Fibroblast of skin of left quadriceps (primary cell): Measurements from ENCODE around the gene NTM.
A peak's percentile ranks its signal among the peaks of the same experiment; 100 is the strongest.

Experiments used
- DNase-seq, 2 experiments: peaks; one replicate each; pipeline ENCODE4 v3.0.0-alpha.2; 2013; ENCODE audit warnings: low read depth in 2 of 2

NTM gene

DNA sequence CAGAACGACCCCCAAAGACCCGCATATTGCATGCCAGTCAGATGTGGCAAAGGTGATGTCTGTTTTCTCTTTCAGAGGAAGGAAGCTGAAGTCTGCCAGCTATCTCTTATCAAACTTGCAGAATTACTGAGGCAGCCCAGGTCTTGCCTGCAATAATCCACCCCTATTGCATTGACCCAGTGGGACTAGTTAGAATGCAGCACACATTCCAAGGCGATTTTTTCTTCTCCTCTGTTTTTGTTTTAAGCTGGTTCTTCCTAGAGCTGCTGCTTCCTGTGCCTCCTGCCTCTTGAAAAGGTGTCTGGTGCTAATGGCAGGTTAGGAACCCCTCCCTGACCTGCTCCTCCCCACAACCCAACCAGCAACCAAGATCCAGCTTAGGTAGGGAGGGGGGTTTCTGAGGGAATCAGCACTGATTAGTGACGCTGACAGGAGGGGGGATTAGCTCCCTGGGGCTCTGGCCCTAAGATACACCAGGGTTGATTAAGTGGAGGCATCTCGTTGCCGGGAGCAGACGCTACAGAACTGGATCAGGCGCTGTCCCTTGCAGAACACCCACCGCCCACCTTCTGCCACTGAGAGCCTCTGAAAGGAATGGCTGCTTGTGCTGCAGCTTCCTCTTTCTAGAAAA is 2.8 kb downstream of the NTM start:
- DNase-seq: no peak

DNA sequence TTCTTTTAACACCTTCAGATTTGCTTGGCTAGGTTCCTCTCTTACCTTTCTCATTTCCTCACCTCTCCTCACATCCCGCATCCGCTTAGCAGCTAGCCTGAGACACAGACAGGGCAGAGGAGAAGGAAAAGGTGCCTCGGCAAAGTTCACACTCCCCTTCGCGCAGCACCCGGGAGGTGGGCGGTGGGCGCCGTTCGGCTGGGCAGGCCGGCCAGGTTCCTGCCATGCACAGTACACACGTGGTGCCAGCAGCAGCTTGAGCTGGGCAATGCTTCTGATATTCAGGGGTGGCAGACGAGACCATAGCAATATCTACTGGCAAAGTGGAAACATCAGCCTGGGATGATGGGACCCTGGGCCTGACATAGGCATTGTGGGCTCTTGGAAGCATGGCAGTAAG is 3.3 kb downstream of the NTM start:
- no peak for DNase-seq

DNA sequence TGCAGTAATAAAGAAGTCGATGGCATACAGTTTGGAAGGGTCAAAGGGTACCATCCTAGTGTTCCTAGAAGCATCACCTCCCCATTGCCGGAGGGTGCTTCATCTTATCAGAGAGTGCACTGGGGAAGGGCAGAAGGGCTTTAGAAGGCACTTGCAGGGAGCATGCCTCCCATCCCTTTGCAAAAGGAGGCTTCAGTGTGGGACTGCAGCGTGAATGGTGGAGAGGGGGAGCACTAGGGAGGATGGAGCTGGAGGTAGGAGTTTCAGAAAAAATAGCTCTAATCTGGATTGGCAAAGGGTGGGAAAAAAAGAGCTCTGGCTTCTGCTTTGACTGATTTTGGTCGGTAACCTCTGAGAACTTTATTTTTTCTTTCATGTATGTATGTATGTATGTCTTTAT is 5.0 kb downstream of the NTM start:
- DNase-seq: no peak

DNA sequence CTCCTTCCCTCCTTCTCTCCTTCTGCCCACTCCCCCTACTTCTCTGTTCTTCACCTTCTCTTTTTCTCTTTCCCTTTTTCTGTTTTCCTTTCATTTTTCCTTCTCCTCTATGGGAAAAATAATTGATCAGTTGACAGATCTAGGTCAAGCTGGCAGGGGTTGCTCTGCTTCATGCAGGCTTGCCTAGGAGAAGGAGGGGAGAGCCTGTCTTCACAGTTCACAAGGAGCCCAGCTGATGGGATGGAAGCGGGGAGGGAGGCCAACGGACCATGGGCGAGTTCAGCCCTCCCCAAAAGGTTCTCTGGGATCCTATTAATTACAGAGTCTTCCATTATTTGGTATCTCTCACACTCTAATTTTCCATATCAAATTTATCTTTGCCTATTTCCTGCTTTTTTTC is 5.5 kb downstream of the NTM start:
- DNase-seq: no peak

DNA sequence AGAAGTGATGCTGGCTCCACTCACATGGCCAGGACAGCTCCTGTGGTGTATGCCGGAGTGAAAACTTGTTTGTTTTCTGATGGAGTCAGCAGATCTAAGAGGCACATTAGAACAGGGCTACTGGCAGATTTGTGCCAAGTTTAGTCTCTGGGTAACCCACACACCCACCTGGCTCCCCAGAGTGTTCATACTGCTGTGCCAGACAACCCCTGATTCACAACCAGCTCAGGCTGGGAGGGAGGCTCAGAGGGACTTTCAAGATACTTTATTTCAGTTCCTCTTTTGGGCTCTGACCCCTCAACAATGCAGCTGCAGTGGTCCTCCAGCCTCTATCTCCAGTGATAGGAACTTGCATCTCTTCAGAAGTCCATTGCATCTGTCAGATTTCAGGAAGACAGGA is 8.5 kb downstream of the NTM start:
- DNase-seq: no peak

DNA sequence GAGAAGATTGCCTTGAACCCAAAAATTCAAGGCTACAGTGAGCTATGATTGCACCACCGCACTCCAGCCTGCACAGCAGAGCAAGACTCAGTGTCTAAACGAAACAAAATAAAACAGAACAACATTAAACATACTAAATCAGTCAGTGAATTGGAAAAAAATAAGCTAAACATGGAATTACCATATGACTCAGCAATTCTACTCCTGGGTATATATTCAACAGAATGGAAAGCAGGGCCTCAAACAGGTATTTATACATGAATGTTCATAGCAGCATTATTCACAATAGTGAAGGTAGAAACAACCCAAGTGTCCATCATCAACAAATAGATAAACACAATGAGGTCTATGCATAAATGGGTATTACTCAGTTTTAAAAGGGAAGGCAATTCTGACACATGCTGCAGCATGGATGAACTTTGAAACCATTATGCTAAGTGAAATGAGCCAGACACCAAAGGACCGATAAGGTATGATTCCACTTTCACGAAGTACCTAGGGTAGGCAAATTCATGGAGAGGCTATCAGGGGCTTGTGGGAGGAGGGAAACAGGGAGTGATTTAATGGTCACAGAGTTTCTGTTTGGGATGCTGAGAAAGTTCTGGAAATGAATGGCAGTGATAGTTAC is 15.5 kb downstream of the NTM start:
- DNase-seq: no peak

DNA sequence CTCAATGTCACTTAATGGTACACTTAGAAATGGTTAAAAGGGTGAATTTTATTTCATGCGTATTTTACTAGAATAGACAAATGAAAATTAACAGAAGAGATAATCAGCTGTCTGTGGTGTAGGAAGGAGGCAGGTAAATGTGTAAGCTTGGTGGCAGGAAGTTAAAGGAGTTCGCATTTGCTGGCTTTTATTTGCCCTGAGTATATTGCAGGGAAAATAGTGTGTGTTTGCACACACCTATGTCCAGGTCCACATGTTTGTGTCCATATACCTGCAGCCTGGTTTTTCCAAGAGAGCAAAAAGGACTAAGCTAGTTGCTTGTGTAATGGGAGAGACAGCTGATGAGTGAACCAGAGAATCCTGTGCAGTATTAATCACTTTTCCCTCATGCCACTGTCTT is 16.0 kb downstream of the NTM start:
- no peak for DNase-seq

DNA sequence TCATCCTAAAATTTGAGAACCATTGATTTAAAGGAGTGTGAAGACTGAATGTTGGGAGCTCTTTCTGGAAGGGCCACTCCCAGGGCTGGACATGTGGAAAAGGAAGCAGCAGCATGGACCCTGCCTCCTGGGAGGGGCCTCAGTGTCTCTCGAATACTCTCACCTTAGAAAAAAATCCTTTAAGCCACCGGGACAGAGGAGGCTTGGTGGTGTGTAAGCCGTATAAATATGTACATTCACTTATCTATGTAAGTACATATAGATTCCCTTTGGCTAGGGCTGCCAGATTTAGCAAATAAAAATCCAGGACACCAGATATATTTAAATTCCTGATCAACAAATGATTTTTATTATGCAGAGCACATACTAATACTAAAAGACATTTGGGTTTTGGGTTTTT is 17.6 kb downstream of the NTM start:
- no peak for DNase-seq

DNA sequence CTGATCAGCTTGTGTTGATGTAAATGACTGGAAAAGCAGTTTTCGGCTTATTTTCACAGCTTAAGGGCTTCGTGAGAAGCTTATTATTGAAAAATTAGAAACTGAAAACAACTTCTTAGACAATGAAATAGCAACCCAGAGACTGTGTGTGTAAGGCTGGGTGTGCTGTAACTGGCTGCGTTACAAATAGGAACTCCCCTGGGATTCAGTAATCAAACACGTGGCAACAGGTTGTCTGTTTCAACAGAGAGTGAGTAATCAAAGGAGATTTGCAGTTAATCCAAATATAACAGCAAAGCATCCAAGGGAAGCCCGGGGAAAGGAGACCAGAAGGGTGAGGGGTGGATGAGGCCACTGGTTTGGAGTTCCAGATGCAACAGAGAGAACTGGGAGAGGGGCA is 19.2 kb downstream of the NTM start:
- no peak for DNase-seq

DNA sequence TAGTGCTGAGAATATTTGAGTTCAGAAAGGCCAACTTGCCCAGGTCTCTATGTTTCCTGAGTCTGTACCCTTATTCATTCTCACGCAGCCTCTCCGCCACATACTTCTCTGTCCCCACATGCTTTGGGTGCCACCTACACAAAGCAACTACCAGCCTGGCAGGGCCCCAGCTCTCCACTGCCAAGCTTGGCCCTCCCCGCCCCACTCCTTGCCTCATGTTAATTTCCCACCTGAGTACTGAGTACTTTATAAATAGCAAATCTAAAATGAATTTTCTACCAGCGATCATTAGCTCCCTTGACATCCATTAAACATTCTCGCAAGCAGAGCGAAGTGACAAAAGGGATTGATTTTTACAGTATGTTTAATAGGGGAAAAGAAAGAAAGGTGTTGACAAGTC is 20.8 kb downstream of the NTM start:
- DNase-seq: no peak

DNA sequence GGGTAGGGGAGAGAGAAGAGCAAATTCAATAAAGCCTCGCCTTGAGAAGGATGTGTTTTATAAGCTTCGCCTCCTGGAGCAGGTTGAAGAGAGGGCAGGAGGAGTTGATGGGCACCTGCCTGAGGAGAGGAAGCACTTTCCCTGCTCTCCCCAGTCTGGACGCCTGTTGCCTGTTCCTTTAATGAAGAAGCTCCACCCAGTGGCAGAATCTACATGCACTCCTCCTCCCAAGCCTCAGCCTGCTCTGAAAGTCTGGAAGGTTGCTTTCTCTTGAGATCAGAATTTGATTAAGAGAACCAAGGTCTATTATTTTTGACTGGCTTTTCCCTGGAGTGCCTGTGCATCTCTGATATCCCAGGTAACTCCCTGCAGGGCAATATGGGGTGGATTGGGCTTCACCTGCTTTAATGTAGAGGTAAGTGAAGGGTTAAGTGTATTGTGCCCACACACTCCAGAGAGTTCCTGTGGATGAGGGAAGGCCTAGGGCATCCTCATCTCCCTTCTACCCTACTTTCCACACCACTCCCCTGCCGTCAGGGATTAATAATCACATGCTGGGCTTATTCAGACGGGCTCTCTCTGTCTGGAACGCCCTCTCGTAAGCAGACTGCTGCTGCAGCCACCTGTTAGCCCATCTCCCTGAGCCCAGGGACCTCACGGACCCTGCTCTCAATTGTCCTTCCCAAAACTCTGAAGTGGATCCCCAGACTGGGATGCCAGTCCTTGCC is 22.3 kb downstream of the NTM start:
- DNase-seq: peak in 1 of 2 experiments; percentile 1

DNA sequence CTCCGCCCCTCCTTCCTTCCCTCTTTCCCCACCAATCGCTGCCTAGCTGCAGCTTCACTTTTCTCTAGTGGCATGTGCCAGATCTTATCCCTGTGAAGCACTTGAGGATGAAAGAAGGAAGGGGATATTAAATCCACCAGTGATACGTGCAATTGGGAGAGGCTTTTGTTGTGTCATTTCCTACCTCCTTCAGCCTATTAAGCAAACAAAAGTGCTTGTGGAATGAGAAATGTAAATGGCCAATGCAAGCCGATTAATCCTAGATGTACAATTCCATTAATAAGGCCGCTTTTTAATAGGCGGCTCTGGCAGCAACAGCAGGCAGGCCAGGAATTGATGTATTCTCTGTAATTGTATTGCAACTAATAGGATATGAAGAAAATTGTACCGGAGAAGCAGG is 23.3 kb downstream of the NTM start:
- no peak for DNase-seq

DNA sequence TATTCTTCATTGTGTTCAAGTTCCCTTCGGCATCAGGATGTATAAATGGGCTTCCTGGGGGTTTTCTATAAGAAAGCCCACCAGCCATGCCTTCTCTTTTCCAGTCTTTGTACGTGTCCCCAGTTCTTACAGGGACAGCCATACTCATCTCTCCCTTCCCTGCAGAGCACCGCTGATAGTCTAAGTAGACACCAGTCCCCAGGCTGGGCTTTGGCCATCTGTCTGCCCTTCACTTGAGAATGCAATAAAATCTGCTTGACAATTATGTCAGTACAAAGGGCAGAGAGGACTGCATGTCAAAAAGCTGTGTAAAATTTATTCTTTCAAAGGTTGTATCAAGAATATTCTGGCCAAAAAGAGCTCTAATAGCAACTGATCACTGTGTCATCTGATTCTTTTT is 27.3 kb downstream of the NTM start:
- DNase-seq: no peak

DNA sequence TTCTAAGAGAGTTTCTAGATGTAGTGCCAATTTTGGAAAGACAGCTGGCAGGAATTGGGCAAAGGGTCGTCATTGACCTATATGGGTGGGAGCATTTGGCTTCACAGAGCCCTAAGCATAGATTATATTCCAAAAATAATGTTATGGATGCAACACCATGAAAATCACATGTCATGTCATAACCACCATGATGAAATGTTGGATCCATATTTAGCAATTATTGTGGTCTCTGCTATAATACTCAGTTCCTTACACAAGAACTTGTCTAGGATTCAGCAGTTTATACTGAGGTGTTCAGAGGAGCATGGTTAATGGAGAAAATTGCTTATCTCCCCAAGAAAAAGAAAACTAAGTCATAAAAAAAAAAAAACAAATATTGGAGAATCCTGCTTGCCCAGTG is 31.6 kb downstream of the NTM start:
- no peak for DNase-seq

DNA sequence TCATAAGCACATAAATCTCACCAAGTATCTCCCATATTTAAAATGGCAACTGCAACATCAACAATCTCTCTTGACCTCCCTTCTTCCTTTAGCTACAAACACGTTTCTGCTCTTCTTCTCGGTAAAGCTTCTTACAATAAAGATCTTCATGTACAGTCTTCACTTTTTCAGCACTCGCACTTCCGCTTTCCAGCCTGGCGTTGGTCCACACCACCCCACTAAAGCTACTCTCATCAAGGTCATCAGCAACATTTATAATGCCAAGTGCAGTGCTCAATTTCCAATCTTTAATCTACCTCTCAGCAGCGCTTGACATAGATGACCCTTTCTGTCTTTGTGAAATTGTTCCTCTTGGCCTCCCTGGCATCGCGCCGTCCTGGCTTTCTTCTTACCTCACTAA is 33.6 kb downstream of the NTM start:
- DNase-seq: no peak

DNA sequence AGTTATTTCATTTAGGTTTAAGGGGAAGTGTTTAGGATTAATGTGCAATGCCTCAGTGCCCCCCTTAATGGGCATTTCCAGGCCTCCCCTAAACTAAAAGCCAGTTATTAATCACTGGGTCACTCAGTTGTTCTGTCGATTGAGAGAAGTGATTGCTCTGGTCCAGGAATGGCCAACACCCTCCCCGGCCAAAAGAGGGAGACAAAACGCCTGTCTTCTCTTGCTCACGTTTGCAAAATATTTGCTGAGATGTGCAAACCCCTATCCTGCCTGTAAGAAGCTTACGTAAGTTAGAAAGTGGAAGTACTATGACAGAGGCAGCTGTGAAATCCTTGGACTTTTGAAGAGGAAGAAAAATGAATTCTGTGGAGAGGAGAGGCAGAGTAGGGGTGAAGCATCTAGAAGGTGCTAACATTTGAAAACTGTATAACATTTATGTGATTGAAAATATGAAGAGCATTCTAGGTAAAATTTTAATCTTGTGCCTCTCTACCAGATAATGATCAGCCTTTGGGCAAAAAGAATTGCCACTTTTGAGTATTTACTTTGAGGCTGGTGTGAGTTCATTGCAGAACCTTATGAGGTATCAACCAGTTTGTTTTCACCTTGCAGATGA is 37.7 kb downstream of the NTM start:
- DNase-seq: peak; percentile 16 to 21

DNA sequence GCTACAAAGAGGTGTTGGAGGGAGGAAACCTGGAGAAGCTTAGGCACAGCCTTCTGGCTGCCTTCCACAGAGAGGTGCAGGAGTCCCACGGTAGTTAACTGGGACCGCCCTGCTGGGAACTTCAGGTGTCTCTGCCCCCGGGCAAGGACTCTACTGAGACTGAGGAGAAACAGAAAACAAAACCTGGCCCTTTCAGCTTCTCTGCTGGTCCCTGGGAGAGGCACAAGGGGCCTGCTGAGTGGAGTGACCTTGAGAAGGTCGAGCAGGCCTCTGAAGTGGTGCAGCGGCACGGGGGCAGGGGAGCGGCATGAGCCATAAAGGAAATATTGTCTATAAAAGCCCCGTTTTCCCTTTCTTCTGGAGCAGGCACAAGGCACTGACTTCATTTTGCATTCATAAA is 38.9 kb downstream of the NTM start:
- no peak for DNase-seq

DNA sequence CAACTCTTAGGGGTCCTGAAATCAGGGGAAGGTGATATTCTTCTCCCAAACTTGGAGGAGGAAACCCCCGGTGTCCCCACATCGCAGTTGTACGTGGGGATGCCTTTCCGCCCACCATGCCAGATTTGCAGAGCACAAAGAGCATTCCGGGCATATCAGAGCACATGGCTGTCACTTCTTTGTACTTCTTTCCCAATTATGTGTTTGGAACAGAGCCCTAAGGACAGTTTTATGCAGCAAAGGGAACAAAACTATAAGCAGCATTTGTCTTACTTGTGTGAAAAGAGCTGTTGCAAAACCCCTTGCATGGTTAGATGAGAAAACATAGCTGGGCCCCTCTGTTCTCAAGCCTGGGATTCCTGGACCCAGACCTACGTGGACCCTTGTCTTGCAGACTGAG is 41.2 kb downstream of the NTM start:
- no peak for DNase-seq

DNA sequence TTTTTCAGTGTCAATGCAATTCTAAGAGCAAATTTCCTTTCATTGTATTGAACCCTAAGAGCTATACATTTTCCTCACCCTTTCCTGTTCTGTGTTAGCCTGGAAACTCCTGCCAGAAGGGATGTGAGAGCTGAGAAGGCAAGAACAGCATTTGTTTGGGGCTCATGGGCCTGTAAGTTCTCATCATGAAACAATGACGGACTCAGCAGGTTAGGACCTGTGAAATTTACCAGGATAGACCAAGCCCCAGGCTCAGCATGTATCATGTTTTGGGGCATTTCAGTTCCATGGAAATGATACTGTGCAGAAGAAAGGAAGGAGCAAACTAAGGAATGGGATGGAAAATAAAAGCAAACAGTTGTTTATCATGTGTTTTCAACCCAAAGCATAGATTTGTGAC is 41.6 kb downstream of the NTM start:
- no peak for DNase-seq

DNA sequence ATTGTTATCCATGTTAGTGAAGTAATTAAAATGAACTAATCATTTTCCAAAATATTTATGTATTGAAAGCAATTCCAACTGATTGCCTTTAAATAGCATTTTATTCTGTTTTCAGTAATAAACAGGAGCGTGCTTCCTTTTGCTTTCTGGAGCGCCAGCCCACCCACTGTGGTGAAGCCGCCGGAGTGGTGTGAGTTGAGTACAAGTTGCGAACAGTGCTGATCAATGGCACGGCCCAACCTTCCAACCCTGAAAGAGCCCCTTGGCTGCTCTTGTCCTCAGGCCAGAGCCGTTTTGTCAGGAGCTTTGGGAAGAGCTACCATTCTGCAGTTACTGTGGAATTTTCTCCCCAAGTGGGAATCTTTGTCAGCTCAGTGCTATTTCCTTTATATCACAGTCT is 42.8 kb downstream of the NTM start:
- DNase-seq: no peak

DNA sequence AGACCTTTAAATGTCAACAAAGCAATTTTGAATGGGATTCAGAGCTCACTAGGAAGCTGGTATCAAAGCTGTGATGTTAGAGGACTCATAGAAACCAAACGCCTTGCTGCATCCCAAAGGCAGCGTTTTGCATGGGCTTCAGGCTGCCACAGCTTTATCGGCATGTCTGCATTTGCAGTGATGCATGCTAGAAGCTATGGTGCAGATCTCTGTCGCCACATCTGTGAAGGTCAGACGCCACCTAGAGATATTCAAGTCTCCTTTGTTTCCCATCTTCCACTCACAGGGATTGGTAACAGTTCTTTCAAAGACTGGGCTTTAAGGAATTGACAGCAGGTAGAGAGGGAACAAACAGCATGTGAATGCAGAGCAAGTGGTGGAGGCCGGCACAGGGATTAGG is 47.8 kb downstream of the NTM start:
- no peak for DNase-seq

DNA sequence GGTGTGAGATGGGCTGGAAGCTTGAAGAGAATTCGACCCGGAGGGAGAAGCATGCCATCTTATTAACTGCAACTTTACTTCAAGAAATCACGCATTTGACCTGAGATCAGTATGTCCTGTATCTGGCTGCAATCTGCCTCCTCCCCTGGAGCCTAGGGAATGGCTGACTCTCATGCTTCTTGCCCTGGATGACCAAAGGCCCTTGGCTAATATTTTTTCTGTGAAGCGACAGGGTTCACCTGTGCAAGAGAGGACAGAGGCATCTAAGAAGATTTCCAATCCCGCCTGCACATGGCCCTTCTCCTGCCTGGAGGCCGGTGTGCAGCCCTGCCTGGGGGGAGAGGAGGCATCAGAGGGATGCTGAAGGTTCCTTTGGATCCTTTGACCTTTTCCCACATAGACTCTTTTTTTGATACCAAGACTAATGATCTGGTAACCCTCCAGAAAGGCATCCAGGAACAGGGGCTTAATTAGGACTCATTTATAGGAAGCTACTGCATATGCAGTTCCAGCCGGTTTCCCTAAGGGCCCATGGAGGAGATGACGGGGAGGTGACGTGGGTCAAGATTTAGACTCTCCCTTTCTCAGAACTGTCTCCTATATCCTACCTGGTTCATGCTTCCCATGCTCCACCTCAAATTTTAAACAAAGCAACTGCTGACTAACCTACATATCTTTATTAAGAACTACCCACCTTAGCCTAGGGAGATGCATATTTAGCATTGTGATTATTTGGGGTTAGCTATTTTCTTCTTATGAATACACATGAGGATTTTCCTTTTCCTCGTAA is 50.8 kb downstream of the NTM start:
- DNase-seq: no peak
